ENCODE results near the gene RNASEL. TPM values are rescaled to one million over a fixed set of nuclear protein-coding genes. Genes with fewer than 3 reads are reported as not detected.
"Not testable (repeated sequence)": the region's sequence is repeated elsewhere in the genome, so short reads cannot be mapped to it uniquely, and the experiment has no call there.

Gene RNASEL, protein sequence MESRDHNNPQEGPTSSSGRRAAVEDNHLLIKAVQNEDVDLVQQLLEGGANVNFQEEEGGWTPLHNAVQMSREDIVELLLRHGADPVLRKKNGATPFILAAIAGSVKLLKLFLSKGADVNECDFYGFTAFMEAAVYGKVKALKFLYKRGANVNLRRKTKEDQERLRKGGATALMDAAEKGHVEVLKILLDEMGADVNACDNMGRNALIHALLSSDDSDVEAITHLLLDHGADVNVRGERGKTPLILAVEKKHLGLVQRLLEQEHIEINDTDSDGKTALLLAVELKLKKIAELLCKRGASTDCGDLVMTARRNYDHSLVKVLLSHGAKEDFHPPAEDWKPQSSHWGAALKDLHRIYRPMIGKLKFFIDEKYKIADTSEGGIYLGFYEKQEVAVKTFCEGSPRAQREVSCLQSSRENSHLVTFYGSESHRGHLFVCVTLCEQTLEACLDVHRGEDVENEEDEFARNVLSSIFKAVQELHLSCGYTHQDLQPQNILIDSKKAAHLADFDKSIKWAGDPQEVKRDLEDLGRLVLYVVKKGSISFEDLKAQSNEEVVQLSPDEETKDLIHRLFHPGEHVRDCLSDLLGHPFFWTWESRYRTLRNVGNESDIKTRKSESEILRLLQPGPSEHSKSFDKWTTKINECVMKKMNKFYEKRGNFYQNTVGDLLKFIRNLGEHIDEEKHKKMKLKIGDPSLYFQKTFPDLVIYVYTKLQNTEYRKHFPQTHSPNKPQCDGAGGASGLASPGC
- 4.5 TPM for polyA plus RNA-seq (2012; ENCODE audit: insufficient read depth, insufficient read length)

DNA sequence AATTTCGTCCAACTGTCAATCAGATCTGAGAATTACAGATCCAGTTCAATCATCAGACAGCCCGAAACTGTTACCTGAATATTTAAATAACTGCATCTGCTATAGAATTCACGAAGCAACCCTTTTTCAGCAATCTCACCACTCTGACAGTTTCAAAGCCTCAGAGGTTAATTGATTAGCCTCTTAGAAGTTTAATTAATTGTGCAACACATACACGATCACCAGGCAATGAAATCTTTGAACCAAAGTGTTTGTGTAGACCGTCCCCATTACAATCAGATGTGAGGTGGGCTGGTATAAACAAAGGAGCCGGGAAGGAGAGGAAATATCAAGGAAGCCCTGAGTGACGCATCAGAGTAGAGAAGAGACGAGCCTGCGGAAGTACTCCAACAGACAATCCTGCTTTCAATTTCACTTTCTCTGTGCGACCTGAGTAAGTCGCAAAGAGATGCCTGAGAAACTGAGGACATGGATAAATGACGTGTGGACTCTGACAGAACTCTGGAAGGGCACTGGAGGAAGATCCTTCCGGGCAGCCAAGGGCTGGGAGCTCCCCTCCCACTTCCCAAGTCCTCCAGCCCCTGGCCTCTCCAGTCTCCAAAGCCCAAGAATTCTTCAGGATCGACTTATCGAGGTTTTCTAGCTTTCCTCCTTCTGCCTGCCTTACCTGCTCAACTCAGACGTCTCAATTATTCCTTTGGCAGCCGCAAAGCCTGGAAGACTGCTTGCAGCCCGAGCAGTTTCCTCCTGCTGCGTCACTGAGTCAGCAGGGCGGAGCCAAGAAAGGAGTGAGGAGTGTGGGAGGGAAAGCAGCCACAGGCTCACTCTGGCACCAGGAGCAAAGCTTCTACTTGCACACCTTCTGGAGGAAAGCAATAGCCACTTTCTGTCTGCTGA is at the start of gene RNASEL:
TSS of gene RNASEL (minus strand) at position 757 of the 897 bp plus-strand sequence. CDS start 2,450 bp downstream, outside the sequence.
- peak; percentile 77 for DNase-seq (ENCODE audit: low read depth, low spot score)
- peak within 1 kb of the TSS; percentile 88 for H3K4me3 ChIP-seq (ENCODE audit: low read length)

DNA sequence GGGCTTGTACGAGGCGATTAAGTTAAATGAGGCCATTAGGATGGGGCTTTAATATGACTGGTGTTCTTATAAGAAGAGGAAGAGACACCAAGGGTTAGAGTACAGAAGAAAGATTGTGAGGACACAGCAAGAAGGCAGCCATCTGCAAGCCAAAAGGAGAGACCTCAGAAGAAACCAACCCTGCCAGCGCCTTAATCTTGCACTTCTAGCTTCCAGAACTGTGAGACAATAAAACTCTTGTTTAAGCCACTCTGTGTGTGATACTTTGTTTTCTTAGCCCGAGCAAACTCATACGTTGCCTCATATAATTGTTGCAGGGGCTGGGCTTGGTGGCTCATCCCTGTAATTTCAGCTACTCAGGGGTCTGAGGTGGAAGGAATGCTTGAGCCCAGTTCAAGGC is 48.7 kb upstream of the RNASEL start:
- no peak overlapping the region for H3K4me3 ChIP-seq (ENCODE audit: low read length)
- DNase-seq (ENCODE audit: low read depth, low spot score): no peak

DNA sequence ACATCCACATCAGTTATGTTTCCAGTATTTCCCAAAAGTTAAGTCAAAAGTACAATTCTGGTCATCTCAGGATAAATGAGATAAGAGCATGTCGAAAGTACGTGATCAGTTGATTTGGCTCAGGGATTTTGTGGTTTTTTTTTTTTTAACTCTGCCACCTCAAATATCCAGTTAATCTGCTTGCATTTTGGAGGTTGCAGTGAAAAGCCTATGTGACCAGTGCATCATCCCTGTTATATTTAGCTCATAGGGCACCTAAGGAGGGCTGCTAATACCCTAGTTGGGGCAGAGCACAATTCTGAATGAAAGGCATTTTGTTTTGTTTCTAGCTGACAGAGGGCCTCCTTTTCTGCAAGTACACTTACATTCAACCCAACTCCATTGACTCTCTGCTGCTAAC is 46.8 kb upstream of the RNASEL start:
- no peak overlapping the region for H3K4me3 ChIP-seq (ENCODE audit: low read length)
- DNase-seq (ENCODE audit: low read depth, low spot score): no peak

DNA sequence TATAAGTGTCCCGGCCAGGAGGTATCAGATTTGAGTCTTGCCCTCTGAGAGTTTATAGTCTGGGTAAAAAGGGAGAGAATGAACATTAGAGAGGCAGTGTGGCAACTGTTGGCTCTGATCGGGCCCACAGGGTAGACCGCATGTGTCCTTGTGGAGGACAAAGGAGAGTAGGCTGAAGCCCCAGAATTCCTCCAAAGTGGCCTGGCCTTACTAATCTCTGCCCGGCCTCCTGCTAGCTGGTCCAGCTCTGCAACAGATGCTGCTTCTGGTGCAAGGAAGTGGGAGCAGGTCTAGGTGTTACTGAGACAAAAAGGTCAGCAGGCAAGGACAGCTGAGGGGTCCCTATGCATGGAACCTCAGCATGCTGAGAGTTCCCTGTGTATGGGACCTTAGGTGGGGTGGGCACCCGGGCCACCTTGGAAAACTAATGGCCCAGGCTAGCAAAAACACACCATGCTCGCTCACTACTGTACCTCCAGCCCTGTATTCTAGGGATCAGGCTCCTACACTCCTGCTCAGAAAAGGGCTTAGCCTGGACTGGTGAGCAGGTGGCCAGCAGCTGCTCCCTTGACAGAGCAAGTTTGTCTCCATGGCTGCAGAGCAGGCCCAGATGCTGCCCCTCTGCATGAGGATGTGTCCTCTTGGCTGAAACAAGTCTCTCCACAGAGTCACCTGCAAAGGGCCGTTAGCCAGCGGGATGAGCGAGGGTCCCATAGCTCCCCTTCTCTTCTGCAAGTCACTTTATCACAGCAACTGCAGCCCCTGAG is 45.4 kb upstream of the RNASEL start:
- DNase-seq (ENCODE audit: low read depth, low spot score): no peak
- no peak overlapping the region for H3K4me3 ChIP-seq (ENCODE audit: low read length)

DNA sequence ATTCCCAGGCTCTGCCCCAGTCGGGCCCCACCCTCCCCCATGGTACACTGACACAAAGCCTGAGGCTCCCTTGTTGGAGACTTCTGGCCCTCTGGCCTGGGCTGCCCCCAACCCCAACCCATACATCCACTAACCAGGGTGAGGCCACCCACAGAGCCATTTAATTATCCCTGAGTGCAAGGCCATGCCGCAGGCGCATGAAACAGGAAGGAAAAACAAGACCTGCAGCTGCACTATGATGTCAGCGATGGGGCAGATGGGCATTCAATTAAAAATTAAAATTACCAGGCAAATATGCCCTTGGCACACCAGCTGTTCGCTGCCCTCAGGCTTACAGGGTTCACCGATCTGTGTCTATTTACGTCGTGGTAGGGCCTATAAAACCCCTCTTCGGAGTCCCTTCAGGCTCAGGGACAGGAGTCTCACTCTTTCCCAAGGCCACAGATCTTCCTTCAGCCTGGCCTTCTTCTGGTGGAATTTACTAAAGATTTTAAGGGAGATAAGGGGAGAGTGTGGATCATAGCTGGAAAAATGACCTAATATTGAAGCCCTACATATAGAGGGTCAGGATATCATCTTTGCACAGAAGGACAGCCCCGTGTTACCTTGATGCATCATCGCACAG is 44.7 kb upstream of the RNASEL start:
- H3K4me3 ChIP-seq (ENCODE audit: low read length): no peak overlapping the region
- DNase-seq (ENCODE audit: low read depth, low spot score): no peak

DNA sequence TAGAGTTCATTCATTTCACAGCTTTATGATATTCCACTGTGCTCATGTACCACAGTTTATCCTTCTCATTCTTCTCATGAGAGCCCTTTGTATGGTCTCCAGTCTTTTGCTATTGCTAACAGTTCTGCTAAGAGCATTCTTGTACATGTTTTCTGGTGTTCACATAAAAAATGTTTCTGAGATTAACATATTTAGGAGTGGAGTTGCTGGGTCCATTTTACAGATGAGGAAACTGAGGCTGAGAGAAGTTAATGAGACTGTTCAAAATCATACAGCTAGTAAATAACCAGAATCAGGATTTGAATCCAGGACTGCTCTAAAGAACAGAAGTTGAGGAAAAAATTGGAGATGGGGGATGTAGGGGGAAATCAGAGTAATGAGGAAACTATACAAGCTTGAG is 44.0 kb upstream of the RNASEL start:
- no peak for DNase-seq (ENCODE audit: low read depth, low spot score)
- no peak overlapping the region for H3K4me3 ChIP-seq (ENCODE audit: low read length)

DNA sequence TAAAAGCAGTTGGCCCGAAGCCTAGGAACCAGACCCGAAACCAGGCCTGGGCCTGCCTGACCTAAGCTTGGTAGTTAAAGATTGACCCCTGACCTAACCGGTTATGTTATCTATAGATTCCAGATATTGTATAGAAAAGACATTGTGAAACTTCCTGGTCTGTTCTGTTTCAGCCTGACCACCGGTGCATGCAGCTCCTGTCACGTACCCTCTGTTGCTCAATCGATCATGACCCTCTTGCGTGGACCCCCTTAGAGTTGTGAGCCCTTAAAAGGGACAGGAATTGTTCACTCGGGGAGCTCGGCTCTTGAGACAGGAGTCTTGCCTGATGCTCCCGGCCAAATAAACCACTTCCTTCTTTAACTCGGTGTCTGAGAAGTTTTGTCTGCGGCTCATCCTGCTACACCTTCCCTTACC is 43.4 kb upstream of the RNASEL start:
- not testable (repeated sequence) for DNase-seq (ENCODE audit: low read depth, low spot score); H3K4me3 ChIP-seq (ENCODE audit: low read length)

DNA sequence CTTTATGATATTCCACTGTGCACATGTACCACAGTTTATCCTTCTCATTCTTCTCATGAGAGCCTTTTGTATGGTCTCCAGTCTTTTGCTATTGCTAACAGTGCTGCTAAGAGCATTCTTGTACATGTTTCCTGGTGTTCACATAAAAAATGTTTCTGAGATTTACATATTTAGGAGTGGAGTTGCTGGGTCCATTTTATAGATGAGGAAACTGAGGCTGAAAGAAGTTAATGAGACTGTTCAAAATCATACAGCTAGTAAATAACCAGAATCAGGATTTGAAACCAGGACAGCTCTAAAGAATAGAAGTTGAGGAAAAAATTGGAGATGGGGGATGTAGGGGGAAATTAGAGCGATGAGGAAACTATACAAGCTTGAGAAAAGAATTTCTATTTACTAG is 42.9 kb upstream of the RNASEL start:
- H3K4me3 ChIP-seq (ENCODE audit: low read length): no peak overlapping the region
- DNase-seq (ENCODE audit: low read depth, low spot score): no peak

DNA sequence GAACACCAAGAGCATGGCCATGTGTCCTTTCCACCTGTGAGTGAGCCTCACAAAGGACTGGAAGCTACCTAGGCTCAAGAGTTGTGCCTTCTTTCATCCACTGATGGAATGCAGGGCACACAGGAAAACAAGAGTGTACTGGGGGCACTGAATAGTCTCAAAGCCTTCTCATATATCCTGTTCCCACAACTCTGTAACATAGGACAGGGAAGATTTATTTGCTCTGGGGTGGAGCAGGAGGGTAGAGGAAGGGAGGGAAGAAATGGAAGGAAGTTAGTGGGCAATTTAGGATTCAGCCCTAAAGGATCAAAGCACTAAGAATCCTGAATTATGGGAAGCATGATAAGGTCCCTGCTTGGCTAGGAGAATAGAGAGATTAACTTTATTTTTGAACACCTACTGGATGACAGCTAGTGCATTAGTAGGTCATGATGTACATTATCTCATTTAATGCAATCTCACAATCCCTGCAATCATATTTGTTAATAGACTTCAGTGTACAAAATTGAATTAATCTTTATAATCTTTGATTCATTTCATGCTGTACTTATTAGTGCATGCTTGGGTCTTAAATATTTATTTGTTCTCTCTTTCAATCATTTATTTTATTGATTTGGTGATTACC is 42.1 kb upstream of the RNASEL start:
- no peak overlapping the region for H3K4me3 ChIP-seq (ENCODE audit: low read length)
- DNase-seq (ENCODE audit: low read depth, low spot score): no peak

DNA sequence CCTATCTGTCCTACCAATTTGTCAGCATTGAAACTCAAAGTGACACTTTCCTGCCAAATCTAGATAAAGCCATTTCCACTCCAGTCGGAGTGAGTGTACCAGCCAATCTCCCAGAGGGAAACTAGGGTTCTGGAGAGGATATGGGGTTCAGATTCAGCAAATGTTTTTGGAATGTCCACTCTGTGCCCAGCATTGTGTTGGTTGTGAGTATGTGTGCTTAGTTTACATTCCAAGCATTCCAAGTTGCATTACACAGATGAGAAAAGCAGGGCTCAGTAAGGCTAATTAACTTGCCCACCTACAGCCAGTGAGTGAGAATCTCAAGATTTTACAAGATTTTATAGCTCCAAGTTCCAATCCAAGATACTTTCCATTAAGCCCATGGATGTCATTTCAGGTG is 41.5 kb upstream of the RNASEL start:
- no peak for DNase-seq (ENCODE audit: low read depth, low spot score)
- no peak overlapping the region for H3K4me3 ChIP-seq (ENCODE audit: low read length)

DNA sequence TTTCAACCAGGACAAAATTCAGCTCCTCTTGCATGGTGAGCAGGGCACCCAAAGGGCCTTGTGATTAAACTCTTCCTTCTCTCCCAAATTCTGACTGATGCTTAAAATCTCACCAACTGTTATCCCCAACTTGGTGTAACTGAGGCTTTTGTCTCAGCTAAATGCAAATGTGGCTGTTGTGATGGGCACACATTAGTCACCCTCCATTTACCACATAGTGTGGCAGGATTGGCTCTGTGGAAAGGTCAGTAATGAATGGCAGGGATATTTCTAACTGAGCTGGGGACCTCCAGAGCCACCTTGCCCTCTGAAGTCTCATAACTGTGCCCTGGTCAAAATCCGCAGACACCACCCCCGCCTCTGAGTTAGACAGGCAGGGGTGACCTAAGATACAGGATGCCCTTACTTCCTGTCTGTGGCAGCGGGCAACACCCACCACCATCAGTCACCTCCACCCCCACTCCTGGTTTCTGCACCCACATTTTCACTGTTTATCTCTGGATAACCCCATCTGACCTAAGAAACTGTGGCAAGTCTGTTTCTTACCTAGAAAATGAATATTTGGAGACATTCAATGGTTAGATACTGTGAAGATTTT is 40.5 kb upstream of the RNASEL start:
- H3K4me3 ChIP-seq (ENCODE audit: low read length): no peak overlapping the region
- no peak for DNase-seq (ENCODE audit: low read depth, low spot score)

DNA sequence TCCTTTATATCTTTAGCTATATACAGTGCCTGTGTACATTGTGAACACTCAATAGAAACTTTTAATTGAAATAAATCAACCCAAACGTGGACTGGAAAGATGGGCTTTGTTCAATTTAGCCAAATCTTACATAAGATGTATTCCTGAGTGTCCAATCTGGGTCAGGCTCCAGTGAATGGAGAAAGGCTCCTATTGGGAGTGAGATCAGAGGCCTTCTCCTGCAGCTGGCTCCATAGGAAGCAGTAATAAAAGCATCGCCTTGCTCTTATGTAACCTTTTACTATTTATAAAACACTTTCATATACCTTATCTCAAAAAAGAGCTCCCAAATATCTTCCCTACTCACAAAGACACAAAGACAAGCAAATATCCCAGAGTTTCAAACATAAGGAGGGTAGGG is 40.0 kb upstream of the RNASEL start:
- H3K4me3 ChIP-seq (ENCODE audit: low read length): no peak overlapping the region
- DNase-seq (ENCODE audit: low read depth, low spot score): no peak

DNA sequence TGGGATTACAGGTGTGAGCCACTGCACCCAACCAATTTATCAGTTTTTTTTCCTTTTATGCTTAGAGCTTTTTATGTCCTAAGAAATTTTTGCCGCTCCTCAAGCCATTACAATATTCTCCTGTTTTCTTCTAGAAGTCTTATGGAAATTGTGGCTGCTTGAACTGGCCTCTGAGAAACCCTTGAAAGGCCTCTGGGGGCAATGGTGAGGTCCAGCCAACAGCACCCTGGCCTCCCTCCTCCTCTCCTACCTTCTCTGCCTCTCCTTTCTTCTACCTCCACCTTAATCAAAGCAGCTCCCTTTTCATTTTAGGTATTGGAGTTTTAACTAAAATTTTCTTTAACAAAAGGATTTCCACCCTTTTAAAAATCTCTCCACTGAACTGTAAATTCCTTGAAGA is 39.6 kb upstream of the RNASEL start:
- H3K4me3 ChIP-seq (ENCODE audit: low read length): no peak overlapping the region
- no peak for DNase-seq (ENCODE audit: low read depth, low spot score)

DNA sequence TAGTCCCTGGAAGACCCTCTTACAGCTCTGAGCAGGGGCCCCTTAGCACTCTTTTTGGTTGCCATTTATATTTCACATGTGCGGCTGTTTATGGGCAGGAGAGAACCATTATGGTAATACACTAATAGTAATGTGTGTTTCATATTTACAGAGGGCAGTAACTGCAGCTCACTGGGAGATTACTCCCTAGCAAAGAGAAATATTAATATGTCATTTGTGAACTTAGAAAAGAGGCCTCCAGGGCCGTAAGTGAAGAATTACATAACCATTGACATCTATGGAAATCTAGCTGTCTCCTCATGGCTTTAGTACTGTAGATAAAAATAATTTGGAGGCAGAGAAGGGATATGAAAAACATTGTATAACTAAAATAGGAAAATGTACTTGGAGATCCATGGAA is 38.6 kb upstream of the RNASEL start:
- no peak for DNase-seq (ENCODE audit: low read depth, low spot score)
- H3K4me3 ChIP-seq (ENCODE audit: low read length): no peak overlapping the region

DNA sequence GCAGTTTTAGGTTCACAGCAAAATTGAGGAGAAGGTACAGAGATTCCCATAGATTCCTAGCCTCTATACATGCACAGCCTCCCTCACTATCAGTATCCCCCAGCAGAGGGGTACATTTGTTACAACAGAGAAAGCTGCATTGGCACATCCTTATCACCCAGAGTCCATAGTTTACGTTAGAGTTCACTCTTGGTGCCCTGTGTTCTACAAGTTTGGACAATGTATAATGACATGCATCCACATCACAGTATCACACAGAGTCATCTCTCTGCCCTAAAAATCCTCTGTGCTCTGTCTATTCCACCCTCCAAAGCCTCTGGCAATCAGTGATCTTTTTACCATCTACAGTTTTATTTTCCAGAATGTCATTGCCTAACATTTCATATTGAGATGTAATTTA is 37.5 kb upstream of the RNASEL start:
- no peak overlapping the region for H3K4me3 ChIP-seq (ENCODE audit: low read length)
- DNase-seq (ENCODE audit: low read depth, low spot score): no peak

DNA sequence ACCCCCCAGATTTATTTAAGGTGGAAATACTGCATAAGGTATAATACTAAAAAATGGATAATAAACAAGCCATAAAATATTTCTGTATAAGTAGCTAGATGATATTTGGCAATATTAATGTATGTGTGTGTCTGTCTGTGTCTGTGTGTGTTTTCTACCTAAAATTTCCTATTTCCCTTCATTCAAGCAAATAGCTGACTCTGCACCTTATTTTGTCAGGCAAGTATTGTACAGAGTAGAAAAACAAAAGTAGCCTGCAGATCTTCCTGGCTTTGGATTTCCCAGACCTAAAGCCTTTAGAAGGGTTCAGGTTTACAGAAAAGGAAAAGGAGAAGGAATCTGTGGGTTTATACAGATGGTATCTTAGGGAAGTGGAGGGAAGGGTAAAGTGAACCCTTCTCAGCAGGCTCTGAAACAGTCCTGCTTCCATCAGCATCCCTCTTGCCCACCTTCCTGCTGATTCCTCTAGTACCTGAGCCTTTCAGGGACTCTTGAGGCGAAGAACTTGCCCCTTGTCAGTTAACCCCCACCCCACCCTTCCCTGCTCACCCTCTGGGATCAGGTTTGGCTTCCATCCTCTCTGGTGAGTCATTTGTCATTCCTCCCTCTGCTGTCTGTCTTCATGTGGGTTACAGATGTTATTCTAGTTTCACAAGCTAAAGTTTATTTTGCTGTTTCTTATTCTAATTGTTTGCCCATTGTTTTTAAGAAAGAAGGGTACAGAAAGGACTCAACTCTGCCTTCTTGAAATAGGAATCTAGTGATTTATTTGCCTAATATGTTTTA is 36.9 kb upstream of the RNASEL start:
- no peak for DNase-seq (ENCODE audit: low read depth, low spot score)
- no peak overlapping the region for H3K4me3 ChIP-seq (ENCODE audit: low read length)

DNA sequence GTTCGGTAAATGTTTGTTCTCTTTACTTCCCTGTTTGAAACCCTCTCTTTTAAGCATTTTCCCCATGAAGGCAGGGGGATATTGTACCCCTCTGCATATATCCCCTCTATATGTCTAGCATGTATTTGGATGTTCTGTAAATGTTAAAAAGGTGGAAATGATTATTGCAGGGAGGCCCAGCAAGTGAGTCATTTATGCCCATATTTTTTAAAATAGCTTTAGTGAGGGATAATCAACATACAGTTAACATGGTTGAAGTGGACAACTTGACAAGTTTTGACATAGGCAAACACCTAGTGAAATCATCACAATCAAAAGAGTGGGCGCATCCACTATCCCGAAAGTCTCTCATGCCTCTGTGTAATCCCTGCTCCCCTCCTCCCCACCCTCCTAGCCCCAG is 36.0 kb upstream of the RNASEL start:
- DNase-seq (ENCODE audit: low read depth, low spot score): no peak
- no peak overlapping the region for H3K4me3 ChIP-seq (ENCODE audit: low read length)

Data from Jurkat, Clone E6-1 (cell line).